ENCODE measurements around the gene ARHGAP26.

The ARHGAP26 gene

DNA sequence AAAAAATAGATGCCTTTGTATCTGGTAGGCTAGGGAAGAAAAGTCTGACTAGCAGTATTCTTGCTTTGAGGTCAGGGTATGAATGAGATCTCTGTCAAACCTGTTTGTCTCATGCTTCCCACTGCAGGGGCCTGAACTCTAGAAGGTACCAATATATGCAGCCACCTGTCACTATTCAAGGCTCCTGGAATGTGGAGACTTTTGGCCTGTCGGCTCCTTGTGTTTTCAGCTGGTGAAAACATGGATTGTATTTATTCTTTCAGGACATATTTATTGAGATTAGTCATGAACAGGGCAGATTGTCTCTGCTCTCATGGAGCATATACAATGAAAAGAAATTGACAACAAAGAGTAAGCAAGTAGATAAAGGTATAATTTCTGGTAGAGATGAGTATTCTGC is 255.8 kb downstream of the ARHGAP26 start:
- no peak for DNase-seq

- no peak for DNase-seq
These were observed 256.2 kb downstream of the ARHGAP26 start for GRCh38 chr5:143026380-143026779.

DNA sequence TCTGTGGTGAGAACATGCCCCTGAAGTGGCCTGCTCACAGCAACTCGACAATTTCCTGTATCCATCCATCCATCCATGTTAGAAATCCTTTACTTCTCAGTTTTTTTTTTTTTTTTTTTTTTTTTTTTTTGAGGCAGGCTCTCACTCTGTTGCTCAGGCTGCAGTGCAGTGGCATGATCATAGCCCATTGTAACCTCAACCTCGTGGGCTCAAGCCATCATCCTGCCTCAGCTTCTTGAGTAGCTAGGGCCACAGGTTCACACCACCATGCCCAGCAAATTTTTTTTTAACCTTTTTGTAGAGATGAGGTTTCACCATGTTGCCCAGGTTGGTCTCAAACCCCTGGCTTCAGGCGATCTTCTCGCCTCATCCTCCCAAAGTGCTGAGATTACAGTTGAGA is 259.1 kb downstream of the ARHGAP26 start:
- DNase-seq: no peak

DNA sequence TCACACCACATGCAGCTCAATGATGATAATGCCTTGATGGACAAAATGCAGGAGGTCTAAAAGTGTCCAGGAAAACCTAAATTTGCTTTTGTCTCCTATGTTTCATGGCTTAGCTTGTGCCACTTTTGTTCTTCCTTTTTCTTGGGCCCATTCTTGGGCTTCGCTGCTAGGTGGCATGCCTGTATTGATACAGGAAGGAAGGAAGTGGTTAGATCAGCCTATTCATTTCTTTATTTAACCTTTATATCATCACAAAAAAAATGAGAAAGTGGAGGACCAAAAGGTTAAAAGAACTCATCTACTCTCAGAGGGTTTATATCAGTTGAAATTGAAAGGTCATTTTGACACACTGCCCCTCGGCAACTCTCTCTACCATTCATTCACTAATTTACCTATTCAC is 260.2 kb downstream of the ARHGAP26 start:
- no peak for DNase-seq

DNA sequence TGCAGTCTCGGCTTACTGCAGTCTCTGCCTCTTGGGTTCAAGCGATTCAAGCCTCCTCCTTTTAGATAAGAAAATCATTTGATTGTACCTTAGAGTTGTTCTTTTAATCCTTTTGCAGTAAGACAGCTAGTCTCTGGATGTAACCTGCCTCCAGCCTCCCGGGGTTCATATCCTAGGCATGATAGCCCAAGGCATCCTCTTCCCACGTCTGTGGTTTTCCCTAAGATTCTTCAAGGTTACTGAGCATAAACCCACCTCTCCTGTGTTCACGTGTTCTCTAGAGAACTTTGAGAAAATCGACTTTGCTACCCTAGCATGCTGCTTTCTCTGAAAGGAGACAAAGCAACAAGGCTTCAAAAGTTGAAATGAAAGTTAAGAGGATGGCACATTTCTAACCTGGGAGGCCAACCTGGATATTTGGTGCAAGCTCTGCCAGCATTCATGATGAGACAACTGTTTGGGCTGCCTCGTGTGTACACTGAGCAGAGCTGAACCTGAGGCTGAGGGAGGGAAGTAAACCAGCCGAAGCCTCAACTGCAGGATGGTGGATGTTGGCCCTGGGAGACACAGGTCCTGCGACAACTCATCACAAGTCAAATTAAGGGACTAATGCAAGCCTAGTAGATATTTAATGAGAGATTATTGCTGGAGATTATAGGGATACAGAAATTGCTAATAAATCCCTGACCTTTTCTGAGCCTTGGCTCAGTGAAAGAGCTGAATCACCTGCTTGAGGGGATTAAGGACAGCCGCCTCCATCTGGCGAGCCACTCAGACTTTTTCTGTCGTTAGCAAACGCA is 261.8 kb downstream of the ARHGAP26 start:
- DNase-seq: no peak

DNA sequence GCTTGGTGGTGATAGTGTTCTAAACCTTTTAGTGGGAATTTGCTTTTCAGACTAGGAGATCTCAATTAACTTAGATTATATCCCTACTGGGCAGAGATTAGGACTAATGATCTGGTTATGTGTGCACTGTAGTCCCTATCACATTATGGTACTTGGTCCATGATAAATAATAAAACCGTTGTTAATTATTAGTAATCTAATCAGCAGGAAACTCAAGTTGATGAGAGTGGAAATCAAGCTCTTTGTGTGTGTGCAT is 262.3 kb downstream of the ARHGAP26 start:
- DNase-seq: no peak

DNA sequence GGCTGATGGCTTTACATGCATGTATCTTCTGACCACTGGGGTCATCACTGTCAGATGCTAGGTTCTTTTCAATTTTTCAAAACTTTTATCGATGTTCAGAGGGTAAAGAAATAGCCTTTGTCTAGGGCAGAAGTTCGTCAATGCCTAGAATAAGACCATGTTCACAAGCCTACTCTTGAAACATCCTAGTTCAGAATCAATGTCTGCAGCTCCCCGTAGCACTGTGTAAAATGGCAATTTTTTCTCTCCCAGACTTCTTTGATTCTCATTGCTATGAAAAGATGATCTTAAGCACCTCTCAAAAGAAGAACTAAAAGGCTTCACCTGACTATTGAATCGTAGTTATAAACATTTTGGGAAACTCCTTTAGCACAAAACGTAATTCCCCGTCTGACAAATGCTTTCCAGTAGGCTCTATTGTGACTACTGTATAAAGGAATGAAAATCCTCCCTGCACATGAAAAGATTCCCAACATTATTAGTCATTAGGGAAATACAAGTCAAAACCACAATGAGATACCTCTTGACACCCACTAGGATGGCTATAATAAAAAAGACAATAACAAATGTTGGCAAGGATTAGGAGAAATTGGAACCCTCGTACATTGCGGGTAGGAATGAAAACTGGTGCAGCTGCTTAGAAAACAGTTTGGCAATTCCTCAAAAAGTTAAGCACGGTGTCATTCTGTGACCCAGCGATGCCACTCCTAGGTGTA is 263.5 kb downstream of the ARHGAP26 start:
- DNase-seq: no peak

- DNase-seq: no peak
These were observed 266.2 kb downstream of the ARHGAP26 start for GRCh38 chr5:143036146-143036927.

DNA sequence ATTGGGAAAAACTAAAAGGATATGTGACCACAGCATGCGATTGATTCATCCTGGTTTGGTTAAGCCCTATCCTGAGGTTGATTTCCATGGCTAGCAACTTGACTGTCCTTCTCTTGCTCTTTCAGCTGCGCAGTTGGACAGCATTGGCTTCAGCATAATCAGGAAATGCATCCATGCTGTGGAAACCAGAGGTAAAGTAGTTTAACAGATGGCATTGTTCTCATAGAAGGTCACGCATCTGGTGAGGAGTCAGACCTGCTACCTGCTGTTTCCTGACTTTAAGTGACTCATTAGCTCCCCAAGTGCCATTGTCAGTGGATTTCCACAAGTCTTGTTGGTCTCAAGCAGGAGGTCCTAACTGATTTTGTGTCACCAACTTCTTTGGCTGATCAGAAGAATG is 266.9 kb downstream of the ARHGAP26 start:
- DNase-seq: no peak

DNA sequence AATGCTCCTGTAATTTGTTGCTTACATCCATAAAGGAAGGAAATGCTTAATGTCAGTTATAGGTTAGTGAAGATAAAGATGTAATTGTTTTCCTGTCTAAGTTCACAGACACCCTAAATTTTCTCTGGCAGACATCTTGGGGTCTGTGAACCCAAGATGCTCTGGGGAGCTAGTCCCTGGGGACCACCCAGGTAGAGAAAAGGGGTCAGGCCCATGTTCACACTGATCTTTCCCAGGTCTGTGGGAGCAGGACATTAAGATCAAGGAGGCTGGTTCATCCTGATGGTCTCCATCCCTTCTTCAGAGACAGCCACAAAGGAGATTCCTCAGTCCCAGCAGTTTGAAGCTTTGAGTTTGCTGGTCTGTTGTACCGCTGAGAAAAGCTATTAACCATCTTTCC is 267.5 kb downstream of the ARHGAP26 start:
- no peak for DNase-seq

- DNase-seq: no peak
These were observed 270.4 kb downstream of the ARHGAP26 start for GRCh38 chr5:143040622-143041021.

DNA sequence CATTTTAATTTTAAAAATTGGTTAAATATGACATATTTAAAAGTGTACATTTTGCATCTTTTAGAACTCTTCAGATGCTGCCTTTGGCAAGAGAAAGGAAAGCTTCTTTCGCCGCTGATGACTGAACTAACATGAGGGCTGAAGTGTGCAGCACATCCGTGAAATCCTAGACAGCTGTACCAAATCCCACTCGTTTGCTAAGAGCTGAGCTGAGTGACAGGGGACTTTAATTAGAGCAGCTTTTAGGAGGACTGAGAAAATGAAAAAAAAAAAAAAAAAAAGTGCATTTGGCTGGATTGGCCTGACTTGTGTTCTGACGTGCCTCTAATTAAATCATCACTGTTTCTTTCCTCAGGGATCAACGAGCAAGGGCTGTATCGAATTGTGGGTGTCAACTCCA is 271.3 kb downstream of the ARHGAP26 start:
- DNase-seq: no peak

DNA sequence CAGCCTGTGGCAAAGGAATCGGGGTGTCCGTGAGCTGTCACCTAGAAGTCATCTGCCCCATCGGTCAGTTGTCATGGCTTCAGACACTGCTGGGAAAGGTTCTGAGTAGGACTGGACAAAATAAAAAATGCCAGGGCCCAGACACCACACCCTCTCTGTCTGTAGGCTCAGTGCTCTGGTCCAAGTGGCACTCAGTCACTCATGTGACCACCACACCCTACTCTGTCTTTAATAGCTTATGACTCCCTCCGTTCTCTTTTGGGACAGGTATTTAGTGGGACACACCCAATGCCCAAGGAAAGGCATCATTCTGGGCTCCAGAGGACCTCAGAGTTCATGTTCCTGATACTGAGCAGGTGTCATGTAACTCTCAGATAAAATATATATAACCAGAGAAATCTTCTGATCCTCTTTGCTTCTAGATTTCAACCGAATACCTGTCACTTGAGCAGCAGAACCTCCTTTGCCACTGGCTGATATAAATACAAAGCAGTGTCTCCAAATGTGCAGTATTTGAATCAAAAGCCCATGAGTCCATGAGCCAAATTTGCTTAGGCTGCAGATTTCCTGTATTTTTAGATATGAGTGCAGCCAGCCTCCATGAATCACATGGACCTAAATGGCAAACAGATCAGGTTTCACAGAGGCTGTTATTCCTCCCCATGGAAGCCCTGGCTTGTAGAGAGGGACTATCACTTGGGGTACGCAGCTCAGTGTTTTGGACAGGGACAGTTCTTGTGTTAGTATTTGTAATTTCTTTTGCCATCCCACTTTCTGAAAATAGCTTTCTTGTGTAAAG is 272.0 kb downstream of the ARHGAP26 start:
- peak; percentile 32 for DNase-seq

- no peak for DNase-seq
These were observed 274.1 kb downstream of the ARHGAP26 start for GRCh38 chr5:143044265-143044664.

DNA sequence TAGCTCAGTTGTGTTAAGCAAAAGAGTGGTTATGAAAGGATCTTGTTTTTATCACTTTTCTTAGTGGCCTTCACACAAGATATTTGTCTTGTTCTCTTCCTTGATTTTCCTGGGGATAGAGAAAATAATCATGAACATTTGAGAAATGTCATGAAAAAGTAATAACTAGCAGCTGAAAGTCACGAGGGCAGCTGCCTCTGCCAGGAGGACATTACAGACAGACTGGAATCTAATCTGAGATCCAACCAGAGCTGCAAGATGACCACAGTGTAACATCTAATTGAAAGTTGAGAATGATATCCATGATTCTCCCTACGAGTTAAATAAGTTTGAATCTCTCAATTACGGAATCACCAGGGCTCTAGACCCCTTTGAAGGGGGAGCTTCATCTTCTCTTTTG is 274.9 kb downstream of the ARHGAP26 start:
- no peak for DNase-seq

GRCh38 chr5:143046314-143046713 is 276.1 kb downstream of the ARHGAP26 start:
- DNase-seq: no peak

DNA sequence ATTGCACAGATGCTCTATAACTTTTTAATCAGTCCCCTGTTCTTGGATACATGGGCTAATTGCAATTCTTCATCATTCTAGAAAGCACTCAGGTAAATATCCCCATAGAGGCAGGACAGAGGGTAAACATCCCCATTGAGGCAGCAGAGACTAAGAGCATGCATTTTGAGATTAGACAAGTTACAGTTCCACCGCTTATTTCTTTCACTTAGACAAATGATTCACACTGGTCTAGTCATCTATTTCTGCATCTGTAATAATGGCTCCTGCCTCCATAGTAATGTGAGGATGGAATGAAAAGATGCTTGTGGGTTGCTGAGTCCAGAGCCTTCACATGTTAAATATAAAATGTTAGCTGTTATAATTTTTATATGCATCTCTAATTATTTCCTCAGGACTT is 276.9 kb downstream of the ARHGAP26 start:
- DNase-seq: no peak

DNA sequence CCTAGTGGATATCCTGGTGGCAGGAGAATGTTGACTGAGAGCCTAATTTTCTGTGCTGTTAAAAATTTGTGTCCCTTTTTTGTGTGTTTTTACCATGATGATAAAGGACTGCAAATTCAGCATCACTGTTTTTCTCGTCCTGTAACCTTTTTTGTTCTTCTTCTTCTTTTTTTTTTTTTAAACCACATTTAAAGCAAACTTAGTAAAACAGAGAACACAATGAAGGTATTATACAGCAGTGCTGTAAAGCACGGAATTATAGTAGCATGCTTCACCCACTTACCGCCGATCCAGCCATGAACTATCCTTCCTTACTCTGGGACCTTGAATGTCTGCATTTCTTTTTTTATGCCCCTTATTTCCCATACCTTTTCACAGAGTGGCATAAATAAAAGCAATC is 280.0 kb downstream of the ARHGAP26 start:
- DNase-seq: no peak

DNA sequence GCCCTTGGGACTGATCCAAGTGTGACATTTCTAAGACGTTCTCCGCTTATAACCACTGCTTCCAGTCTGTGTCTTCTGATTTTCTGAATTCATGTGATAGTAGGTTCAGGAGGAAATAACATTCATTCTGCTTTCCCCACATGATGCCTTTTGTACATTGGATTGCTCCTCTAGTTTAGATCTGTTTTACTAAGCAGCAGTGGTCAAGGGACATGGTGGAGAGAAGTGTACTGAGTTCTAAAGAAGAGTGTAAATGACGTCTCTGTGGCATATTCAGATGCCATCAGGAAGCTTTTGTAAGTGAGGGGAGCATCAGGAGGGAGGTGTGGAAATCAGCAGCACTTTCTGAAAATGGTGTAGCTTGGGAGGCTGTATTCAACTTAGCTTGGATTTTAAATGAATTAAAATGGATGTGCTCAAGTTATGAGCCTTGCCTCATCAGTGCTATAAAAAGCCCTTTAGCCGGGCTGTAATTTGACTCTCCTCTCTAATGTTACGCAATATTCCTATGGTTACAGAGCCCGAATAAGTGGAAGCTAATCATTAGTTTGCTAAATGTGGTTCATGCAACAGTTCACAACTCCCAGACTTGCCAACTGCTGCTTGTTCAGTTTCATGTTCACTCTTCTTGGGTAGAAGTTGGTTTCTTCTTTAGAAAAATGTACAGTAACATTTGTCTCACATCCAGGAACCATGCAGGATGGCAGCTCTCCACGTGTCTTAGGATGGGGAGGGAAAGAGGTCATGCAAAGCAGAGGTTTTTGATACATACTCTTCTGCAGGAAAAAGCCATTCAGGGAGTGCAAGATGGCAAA is 281.3 kb downstream of the ARHGAP26 start:
- peak; percentile 66 for DNase-seq

GRCh38 chr5:143052967-143053682 is 282.9 kb downstream of the ARHGAP26 start:
- no peak for DNase-seq

DNA sequence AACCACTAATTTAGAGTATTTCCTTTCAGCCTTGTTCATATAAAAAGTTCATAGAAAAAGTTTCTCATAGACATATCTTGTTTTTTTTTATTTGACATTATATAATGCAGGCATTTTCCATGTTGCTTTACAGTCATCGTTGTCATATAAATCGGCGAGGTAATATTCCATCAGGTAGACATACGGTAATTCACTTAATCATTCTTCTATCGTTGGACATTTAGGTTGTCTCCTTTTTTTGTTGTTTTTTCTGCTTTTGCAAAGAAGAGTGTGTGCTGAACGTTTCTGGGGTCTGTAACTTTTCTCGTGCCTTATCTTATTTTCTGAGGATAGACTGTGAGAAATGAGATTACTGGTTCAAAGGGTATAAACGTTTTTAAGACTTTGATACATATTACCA is 283.6 kb downstream of the ARHGAP26 start:
- DNase-seq: no peak
